Sigmoid colon (tissue), 7 donors: Measurements from ENCODE around the gene C4orf46. TPM values are rescaled to one million over a fixed set of nuclear protein-coding genes. Genes with fewer than 3 reads are reported as not detected.
A peak's percentile ranks its signal among the peaks of the same experiment; 100 is the strongest.
"Not testable (repeated sequence)": the region's sequence is repeated elsewhere in the genome, so short reads cannot be mapped to it uniquely, and the experiment has no call there.

Source experiments
- DNase-seq: peaks from one replicate; pipeline ENCODE4 v3.0.0-alpha.2; 2019
- H3K27ac ChIP-seq, 4 donors: fragments of 200-600 bp; sonication (generic); one replicate each; pipeline ENCODE4 v1.5.1; 2016 to 2019; ENCODE audit warnings: mild to moderate bottlenecking in 1 of 4
- H3K27me3 ChIP-seq, 3 donors: fragments of 200-600 bp; sonication (generic); one replicate each; pipeline ENCODE4 v1.5.1; 2019; ENCODE audit warnings: mild to moderate bottlenecking in 1 of 3
- H3K36me3 ChIP-seq, 4 donors: fragments of 200-600 bp; sonication (generic); one replicate each; pipeline ENCODE4 v1.5.1; 2016 to 2019
- H3K4me1 ChIP-seq, 4 donors: fragments of 200-600 bp; sonication (generic); one replicate each; pipeline ENCODE4 v1.5.1; 2017 to 2019
- H3K4me3 ChIP-seq, 4 donors: fragments of 200-600 bp; sonication (generic); one replicate each; pipeline ENCODE4 v1.5.1; 2017 to 2019; ENCODE audit warnings: mild to moderate bottlenecking in 2 of 4, moderate library complexity in 1 of 4
- H3K9me3 ChIP-seq, 4 donors: fragments of 200-600 bp in 3 of 4; sonication (generic) in 3 of 4; one replicate each; pipeline versions ENCODE4 v1.5.1 to v1.6.1; 2013 to 2019
- EP300 ChIP-seq, 4 donors: sonication (generic); formaldehyde crosslinking; IDR thresholded peaks; one replicate each; pipeline ENCODE4 v1.6.1; 2017; ENCODE audit warnings: antibody characterized with exemption in 4 of 4
- POLR2A ChIP-seq, 2 donors: fragments of 450-650 bp; IDR thresholded peaks; one replicate each; pipeline ENCODE4 v1.6.1; 2016; ENCODE audit warnings: antibody characterized with exemption in 2 of 2, mild to moderate bottlenecking in 2 of 2, moderate library complexity in 2 of 2
- POLR2AphosphoS5 ChIP-seq, 4 donors: sonication (generic); formaldehyde crosslinking; IDR thresholded peaks; one replicate each; pipeline ENCODE4 v1.6.1; 2017; ENCODE audit warnings: antibody characterized with exemption in 4 of 4
- WGBS, 2 donors: extraction: QIAGEN DNeasy Blood & Tissue Kit; methylation state at CpG; one replicate each; pipeline ENCODE4 v1.1.7; 2013; 5-methylcytosine and 5-hydroxymethylcytosine counted together
- intact Hi-C: fragments of 100-400 bp; cut with DNase I; formaldehyde crosslinking; loops from one replicate; pipeline ENCODE4 v1.15.1; 2023
- polyA plus RNA-seq, 3 donors: library from polyadenylated mRNA; stranded (reverse); fragments of 200-250 nt; gene quantifications; one replicate each; pipeline ENCODE4 v1.2.3, GENCODE V29; 2013
- total RNA-seq, 4 donors: library from RNA; depleted of rRNA; stranded (reverse); fragments of >200 nt; gene quantifications; one replicate each; pipeline ENCODE4 v1.1.0, GENCODE V29; 2016
- TF ChIP-seq, protein P1 (sequence below), 4 experiments: fragments of 450-650 bp in 3 of 4; fragments of 200-600 bp in 1 of 4; IDR thresholded peaks; one replicate each; pipeline ENCODE4 v1.5.1; 2016 to 2019; ENCODE audit warnings: antibody characterized with exemption in 4 of 4, mild to moderate bottlenecking in 3 of 4, moderate library complexity in 2 of 4
- donor health status: healthy with polysubstance abuse.
- donor health status: Bipolar disorder and iron deficiency.
- donor health status: healthy.

Gene C4orf46
- total RNA-seq (1 to 10 TPM; 3.3 to 7.1 (median 5.2) TPM), polyA plus RNA-seq (1 to 10 TPM; 2.4 to 3.7 (median 3.7) TPM)

DNA sequence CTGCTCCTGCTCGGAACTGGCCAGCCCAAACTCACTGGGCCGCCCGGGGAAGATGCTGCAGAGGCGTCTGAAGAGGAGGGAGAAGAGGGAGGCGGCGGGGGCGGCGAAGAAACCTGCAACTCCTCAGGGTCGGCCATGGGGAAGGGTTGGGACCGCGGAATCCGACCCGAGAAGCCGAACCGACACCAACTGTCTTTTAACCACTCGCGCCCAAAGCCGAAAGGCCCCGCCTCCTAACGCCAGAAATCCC, at the start of gene C4orf46:
Gene C4orf46 (minus strand): TSS at position 223 of the 250 bp plus-strand sequence. CDS start 86 bp downstream, at position 137.
- Histone ChIP-seq H3K4me1 (peaks cover 0 to 29% (median 24%) of the 10 kb centered on the region in 4 donors), H3K36me3 (no peaks in the 10 kb centered on the region), H3K27me3 (no peaks in the 10 kb centered on the region), H3K27ac (peak within 1 kb of the TSS; percentile 88 to 99 (median 96)), H3K9me3 (no peaks in the 10 kb centered on the region), H3K4me3 (peak within 1 kb of the TSS; percentile 71 to 90 (median 84))
- TF ChIP-seq POLR2A (IDR thresholded peaks at IDR 0.05): no peak
- no peak for TF ChIP-seq POLR2AphosphoS5 (IDR thresholded peaks at IDR 0.05)
- no peak for TF ChIP-seq EP300 (IDR thresholded peaks at IDR 0.05)
- TF ChIP-seq, protein P1, sequence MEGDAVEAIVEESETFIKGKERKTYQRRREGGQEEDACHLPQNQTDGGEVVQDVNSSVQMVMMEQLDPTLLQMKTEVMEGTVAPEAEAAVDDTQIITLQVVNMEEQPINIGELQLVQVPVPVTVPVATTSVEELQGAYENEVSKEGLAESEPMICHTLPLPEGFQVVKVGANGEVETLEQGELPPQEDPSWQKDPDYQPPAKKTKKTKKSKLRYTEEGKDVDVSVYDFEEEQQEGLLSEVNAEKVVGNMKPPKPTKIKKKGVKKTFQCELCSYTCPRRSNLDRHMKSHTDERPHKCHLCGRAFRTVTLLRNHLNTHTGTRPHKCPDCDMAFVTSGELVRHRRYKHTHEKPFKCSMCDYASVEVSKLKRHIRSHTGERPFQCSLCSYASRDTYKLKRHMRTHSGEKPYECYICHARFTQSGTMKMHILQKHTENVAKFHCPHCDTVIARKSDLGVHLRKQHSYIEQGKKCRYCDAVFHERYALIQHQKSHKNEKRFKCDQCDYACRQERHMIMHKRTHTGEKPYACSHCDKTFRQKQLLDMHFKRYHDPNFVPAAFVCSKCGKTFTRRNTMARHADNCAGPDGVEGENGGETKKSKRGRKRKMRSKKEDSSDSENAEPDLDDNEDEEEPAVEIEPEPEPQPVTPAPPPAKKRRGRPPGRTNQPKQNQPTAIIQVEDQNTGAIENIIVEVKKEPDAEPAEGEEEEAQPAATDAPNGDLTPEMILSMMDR (IDR thresholded peaks at IDR 0.05): no peak
- DNase-seq: no peak
- intact Hi-C loops: loop anchor here (5.0 kb wide), 1 partner anchor 96 kb away; the partner anchor contains the start of gene FNIP2
- WGBS, 2 donors: 0% methylated on average over 20 of the region's 20 CpGs

DNA sequence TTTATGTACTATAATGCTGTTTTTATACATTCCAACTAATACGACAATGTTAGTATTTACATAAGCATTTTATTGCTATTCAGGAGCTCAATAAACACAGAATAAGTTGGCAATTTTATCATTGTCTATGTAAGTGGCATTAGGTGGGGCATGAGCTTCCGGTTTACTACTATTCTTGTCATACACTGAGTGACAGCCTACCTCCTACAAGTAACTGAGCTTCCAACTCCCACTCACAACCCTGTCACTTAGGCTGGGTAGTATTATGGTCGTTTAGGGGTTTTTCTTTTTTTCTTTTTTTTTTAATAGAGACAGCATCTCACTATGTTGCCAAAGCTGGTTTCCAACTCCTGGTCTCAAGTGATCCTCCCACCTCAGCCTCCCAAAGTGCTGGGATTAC, 44.1 kb upstream of the C4orf46 start:
- Histone ChIP-seq H3K9me3 (no peaks in the 10 kb centered on the region), H3K4me1 (no peaks in the 10 kb centered on the region), H3K27me3 (no peaks in the 10 kb centered on the region), H3K27ac (no peak overlapping the region), H3K4me3 (no peak overlapping the region), H3K36me3 (peaks cover 25 to 97% (median 33%) of the 10 kb centered on the region in 4 donors)
- WGBS, 2 donors: 18 to 71% methylated on average over 3 of the region's 3 CpGs
- intact Hi-C loops: no loop called here
- TF ChIP-seq POLR2AphosphoS5 (IDR thresholded peaks at IDR 0.05) (no peak), POLR2A (IDR thresholded peaks at IDR 0.05) (no peak), EP300 (IDR thresholded peaks at IDR 0.05) (no peak)
- TF ChIP-seq, protein P1 (IDR thresholded peaks at IDR 0.05): no peak
- DNase-seq: no peak

DNA sequence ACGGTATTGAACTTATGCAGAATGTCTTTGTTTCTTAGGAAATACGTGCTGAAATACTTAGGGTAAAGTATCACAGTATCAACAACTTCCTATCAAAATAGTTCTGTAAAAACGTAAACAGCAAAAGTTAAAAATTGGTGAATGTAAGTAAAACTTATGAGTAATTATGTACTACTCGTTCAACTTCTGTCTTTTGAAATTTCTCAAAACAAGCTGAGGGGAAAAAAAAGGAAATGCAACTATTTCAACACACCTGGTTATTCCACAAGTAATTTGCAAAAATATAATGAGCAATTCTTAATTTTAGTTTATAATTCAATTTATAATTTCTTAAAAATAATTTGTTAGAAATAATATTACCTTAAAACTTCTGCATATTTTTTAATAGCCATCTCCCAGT, 43.2 kb upstream of the C4orf46 start:
- no peaks in the 10 kb centered on the region for H3K27me3 ChIP-seq
- peaks cover 24 to 100% (median 40%) of the 10 kb centered on the region in 4 donors for H3K36me3 ChIP-seq
- H3K4me1 ChIP-seq: no peaks in the 10 kb centered on the region
- H3K9me3 ChIP-seq: no peaks in the 10 kb centered on the region
- H3K4me3 ChIP-seq: no peak overlapping the region
- DNase-seq: no peak
- TF ChIP-seq POLR2A (IDR thresholded peaks at IDR 0.05) (no peak), POLR2AphosphoS5 (IDR thresholded peaks at IDR 0.05) (no peak), EP300 (IDR thresholded peaks at IDR 0.05) (no peak)
- TF ChIP-seq, protein P1 (IDR thresholded peaks at IDR 0.05): no peak
- WGBS, 2 donors: 88% methylated on average over 4 of the region's 4 CpGs
- intact Hi-C loops: no loop called here
- H3K27ac ChIP-seq: no peak overlapping the region

DNA sequence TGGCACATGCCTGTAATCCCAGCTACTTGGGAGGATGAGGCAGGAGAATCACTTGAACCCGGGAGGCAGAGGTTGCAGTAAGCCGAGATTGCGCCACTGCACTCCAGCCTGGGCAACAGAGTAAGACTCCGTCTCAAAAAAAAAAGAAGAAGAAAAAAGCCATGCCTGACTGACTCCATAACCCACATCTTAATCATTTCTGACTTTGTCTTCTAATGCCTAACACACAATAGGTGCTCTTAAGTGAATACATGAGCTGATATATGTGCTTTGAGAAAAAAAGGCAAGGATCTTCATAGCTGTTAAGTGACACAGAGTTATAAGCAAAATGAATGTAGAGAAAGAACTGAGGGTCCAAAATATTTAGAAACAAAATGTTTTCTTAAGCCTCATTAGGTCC, 40.9 kb upstream of the C4orf46 start:
- H3K9me3 ChIP-seq, H3K4me1 ChIP-seq, intact Hi-C loops, H3K27ac ChIP-seq, H3K4me3 ChIP-seq, H3K27me3 ChIP-seq, DNase-seq: not testable (repeated sequence)
- WGBS, 2 donors: 92 to 96% methylated on average over 4 of the region's 4 CpGs
- H3K36me3 ChIP-seq: peaks cover 20 to 100% (median 49%) of the 10 kb centered on the region in 4 donors

DNA sequence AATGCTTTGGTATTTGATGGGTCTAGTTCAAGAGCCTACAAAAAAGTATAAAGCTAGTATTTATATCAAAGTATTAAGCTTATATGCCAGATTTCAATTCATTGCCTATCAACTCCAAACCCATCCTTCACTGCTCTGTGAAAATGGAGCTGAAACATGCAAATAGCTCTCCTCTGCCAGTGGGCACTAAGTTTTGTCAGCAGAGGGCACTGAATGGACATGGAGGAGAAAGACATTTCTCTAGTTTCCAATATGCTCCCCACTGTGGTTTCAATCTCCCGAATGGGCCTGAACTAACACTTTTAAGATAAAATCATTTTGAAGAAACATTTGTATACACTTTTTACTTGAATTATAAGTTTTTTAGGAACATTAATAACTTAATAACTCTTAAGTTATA, 39.1 kb upstream of the C4orf46 start:
- 75 to 90% methylated on average over 1 of the region's 1 CpG for WGBS, 2 donors
- Histone ChIP-seq H3K27me3 (no peaks in the 10 kb centered on the region), H3K36me3 (peaks cover 14 to 100% (median 49%) of the 10 kb centered on the region in 4 donors), H3K27ac (no peak overlapping the region), H3K4me3 (no peak overlapping the region), H3K4me1 (no peaks in the 10 kb centered on the region), H3K9me3 (no peaks in the 10 kb centered on the region)
- intact Hi-C loops: no loop called here
- TF ChIP-seq, protein P1 (IDR thresholded peaks at IDR 0.05): no peak
- TF ChIP-seq EP300 (IDR thresholded peaks at IDR 0.05) (no peak), POLR2A (IDR thresholded peaks at IDR 0.05) (no peak), POLR2AphosphoS5 (IDR thresholded peaks at IDR 0.05) (no peak)
- no peak for DNase-seq
